Jurkat, Clone E6-1 (cell line): ENCODE measurements around the gene CDC42BPG.

Source experiments
- DNase-seq: peaks from one replicate; pipeline ENCODE4 v3.0.0-alpha.2; 2011; ENCODE audit warnings: low read depth, low spot score
- H3K4me3 ChIP-seq: 2 replicates; pipeline ENCODE4 v1.5.1; 2011; ENCODE audit warnings: mild to moderate bottlenecking, low read length, control low read depth, moderate library complexity

Gene CDC42BPG

GRCh38 chr11:64879244-64879900 is 34.9 kb upstream of the CDC42BPG start:
- no peak for DNase-seq
- peak overlapping the region; percentile 86 for H3K4me3 ChIP-seq

DNA sequence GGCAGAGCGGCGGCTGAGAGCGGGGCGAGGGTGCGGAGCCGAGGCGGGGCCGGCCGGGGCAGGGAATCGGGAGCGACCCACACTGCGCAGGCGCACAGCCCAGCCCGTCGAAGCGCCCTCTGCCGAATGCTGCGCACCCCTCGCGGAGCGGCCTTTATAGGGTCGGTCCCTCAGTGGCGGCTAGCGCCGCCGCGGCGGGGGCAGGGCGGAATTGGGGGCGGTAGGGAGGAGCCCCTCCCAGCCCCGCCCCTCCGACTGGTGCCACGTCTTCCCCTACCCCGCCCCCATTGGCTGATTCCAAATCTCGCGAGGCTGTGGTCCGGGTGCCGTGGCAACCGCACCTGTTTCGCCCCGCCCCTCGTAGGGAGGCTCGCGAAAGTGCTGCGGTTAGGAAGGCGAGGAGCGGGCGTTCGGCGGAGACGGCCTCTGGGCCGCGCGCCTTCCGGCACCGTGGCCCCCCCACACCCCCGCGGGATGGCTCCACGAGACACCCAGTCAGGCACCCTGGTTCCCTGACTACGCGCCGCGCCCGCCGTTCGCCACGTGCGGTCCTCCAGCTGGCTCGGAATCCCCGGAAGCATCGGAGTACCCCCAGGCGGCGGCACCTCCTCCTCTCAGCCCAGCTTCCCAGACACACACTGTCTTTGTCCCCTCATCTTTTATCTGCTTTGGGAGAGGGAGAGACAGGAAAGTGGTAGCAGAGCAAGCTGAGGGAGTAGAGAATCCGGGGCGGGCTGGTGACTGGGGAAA is 34.2 kb upstream of the CDC42BPG start, which contains the start of gene EHD1:
TSS of gene EHD1 (minus strand) at position 128 of the 750 bp plus-strand sequence. CDS start 157 bp downstream, outside the sequence.
- H3K4me3 ChIP-seq = peak within 1 kb of the TSS; percentile 97
- peak; percentile 96 for DNase-seq

- DNase-seq = no peak
Observed at GRCh38 chr11:64878223-64878493, 33.7 kb upstream of the CDC42BPG start.

DNA sequence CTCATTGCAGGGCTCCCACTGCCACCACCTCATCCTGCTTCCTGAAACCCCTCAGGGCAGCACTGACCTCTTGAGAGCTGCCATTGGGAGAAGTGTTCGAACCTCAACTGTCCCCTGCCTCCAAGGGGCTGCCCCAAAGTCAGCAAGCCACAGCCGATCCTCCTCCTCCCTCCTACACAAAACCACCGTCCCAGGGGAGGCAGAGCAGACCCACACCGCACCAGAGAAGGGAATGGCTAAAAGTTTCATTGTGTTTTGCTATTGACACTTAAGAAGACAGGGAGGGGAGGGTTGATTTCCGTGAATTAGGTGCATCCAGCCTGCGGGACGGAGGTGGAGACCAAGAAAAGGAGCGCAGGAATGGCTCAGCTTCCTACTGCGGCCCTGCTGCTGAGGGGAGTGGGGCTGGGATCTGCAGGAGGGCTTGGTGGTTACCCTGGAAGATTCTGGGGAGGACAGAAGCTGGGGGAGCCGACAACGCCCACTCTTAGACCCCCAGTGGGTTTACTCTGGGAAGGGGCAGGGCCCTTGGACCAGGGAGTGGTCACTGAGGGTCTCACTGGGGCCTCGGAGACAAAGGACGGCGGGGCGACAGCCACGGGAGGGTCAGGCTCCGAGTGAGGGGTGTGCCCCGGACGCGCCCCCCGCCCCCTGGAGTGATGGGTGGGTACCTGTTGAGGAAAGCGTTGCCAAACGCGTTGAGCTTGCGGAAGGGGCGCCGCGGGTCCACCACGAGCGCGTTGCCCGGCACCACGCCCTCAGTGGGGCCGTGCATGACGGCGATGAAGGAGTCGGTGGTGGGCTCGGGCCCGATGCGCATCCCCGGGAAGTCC is 33.2 kb upstream of the CDC42BPG start:
- no peak for DNase-seq

More at GRCh38 chr11:64878223-64878493, 33.7 kb upstream of the CDC42BPG start:
- peak overlapping the region; percentile 97 for H3K4me3 ChIP-seq

GRCh38 chr11:64876835-64877341 is 32.4 kb upstream of the CDC42BPG start:
- H3K4me3 ChIP-seq = peak overlapping the region; percentile 97
- DNase-seq = no peak

More for the DNA sequence above, 33.2 kb upstream of the CDC42BPG start:
- peak overlapping the region; percentile 97 for H3K4me3 ChIP-seq

DNA sequence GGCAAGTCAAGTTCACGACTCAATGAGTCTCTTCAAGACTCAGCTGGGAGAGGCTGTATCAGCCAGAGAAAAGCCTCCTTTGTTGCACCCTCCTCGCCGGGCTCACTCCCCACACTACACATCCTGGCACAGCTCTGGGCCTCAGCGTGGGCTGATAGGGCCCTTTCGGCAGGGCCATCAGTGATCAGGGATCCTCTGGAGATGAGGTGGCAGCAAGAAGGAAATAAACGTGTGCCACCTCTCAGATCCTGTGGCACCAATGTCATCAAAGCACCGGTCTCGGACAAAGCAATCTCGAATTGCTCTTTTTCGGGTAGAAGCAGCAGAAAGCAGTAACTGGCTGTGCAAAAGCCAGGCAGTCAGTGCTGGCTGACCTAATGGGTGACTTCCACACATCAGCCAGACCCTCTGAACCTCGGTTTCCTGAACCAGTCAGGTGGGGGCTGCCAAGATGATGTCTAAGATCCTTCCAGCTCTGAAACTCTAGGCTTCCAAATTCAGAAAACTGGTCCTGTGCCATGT is 31.8 kb upstream of the CDC42BPG start:
- DNase-seq = no peak
- no peak overlapping the region for H3K4me3 ChIP-seq

- no peak overlapping the region for H3K4me3 ChIP-seq
- DNase-seq = no peak
Observed at GRCh38 chr11:64875369-64876228, 31.1 kb upstream of the CDC42BPG start.

DNA sequence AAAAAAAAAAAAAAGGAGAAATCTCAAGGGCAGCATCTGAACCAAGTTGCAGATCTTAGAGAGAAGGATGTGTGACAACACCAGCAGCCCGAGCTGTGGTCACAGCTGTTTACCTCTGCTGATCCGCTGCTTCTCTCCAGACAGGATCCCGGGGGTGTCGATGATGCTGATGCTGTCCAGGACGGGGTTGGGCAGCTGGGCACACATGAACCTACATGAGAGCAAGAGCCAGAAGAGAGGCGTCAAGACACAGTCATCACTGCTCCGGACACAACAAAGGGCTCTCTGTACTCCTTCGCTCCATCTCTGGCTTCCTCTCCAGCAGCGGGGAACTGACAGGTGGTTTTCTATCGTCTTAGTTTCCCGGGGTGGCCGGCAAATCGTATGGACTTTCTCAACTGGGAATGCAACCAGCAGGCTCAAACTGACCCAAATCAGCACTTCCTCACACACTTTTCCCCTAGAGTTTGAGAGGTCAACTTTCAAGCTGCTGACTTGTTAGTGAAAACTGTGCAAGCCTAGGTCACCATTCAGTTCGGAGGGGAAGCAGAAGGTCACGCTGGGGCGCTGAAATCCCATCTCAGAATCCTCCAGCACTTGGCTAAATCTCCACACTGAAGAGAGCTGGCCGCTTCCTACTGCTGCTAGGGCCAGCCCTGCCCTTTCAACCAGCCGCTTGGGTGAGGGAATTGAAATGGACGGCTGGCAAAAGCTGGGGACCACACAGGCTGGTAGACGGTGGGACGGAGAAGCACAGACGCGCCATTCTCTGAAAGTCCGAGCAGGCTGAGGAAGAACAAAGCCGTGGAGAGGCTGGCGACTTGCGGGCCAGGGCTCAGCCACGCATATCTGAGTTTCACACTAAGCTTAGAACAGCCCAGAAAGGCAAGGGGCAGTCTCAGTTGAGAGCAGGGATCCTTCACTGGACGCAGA is 30.1 kb upstream of the CDC42BPG start:
- DNase-seq = no peak
- H3K4me3 ChIP-seq = no peak overlapping the region

DNA sequence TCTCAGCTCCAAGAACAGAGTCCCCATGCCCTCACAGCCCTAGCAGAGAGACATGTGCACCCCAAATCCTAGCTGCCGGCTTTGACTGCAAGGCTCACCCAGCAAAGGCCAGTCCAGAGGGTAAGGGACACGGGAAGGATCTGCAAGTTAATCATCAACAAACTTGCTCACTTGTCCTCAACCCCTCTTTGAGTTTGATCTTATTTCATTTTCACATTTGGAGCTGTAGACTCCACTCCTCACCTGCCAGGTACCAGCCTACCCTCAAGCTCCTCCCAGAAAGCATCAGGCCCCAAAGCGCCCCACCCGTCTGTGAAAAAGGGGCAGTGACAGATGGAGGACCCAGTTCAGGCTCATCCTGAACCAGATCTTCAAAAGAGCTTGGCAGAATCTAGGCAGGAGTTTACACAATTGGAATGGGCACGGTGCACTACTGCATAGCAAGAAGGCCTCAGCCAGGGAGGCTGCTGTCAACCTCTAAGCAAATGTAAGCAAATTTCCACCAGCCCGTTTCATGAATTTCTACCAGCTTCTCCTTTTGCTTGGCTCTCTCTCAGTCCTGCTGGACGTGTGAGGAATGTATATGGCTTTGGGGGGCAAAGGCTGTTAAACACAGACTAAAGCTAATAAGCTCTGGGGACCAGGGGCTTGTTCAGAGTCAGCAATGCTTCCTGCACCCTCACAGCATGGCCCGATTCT is 28.5 kb upstream of the CDC42BPG start:
- no peak for DNase-seq
- H3K4me3 ChIP-seq = no peak overlapping the region

GRCh38 chr11:64871492-64871891 is 27.0 kb upstream of the CDC42BPG start:
- H3K4me3 ChIP-seq = no peak overlapping the region
- no peak for DNase-seq

GRCh38 chr11:64870893-64871466 is 26.5 kb upstream of the CDC42BPG start:
- DNase-seq = no peak
- no peak overlapping the region for H3K4me3 ChIP-seq

DNA sequence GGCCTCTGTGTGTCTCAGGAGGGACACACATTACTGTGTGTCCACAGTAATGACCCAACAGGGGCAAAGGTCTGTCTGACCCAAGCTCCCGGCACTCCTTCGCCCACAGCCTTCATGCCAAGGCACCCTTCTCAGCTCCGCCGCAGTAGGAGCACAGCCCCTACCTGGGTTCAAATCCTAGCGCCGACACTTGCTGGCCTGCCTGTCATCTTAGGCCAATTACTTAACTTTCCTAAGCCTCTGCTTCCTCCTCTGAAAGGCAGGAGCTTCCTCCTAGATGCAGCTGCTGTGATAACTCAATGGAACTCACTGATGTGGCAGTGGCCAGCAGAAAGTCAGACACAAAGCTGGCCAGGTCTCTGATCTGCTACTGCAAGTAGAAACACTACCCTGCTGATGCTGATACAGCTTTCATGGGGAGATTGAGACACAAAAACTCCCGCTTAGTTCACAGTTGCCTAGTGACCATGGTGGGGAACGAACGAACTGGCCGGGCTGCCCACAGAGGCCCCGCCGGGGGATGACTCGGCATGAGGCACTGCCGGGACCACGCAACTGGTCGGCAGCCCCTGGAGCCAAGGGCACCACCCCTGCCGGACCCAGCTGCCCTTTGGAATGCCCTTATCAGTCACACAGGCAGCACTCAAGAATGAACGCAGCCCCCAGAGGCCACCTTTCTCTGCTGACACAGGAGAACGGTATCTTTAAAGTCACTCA is 25.9 kb upstream of the CDC42BPG start:
- H3K4me3 ChIP-seq = no peak overlapping the region
- no peak for DNase-seq

- no peak for DNase-seq
- H3K4me3 ChIP-seq = no peak overlapping the region
Observed at GRCh38 chr11:64869571-64870175, 25.2 kb upstream of the CDC42BPG start.

DNA sequence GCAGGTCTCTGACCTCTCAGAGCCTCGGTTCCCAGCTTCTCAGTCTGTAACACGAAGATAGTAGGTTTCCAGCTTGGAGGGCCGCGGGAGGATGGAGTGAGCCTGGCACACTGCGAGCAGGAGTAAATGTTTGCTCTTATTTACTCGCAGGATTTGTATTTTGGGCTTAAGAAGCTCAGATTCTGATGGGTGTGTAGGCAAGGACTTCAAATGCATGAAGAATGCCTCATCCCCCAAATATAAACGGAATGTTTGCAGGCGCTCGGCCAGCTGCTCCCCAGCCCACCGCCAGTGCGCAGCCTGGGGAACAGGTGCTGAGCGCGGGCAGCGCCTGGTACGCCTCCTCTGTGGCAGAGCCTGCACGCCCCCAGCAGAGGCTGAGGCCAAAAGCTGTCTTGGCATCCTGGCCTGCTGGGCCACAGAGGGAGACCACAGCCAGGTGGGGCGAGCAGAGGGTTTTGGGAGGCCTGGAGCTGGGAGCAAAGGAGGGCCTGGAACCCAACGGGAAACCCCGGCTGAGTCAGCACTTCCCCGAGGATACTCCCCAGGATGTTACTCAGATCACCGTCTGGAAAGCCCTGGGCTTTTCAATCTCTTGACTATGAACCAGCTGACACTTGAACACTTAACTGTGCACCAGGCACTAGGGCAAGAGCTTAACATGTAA is 24.6 kb upstream of the CDC42BPG start:
- no peak overlapping the region for H3K4me3 ChIP-seq
- no peak for DNase-seq

DNA sequence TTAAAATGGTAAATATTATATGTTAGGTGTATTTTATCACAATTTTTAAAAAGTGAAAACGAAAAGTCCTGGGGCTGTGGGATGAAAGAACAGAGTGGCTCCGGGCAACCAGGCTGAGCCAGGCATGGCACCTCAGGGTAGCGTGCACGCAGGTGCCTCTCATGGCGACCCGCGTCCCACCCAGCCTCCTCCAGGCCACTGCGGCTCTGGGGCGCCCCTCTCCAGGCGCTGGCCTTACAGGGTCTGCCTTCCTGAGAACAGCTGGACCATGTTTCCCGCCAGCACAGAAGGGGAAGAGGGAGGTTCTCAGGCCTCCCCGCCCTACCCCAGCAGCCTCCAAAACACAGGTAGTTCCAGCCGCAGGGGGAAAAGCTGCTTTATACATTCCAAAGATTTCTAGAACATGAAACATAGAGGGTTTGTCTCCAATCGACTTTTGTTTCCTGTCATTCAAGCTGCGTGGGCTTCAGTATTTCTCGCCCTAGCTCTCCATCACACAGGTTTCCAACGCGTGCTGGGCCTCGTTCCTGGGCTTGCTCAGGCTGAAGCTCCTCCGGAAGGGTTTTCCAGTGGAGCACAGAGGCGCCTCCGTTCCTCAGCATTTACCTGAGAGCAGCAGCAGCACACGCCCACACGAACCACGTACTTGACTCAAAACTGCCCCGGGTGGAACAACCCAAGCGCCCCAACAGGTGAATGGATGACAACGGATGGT is 23.5 kb upstream of the CDC42BPG start:
- H3K4me3 ChIP-seq = no peak overlapping the region
- no peak for DNase-seq
